ENCODE data around the gene MLX. TPM values are rescaled to one million over a fixed set of nuclear protein-coding genes. Genes with fewer than 3 reads are reported as not detected.
A peak's percentile ranks its signal among the peaks of the same experiment; 100 is the strongest.
"Not testable (repeated sequence)": the region's sequence is repeated elsewhere in the genome, so short reads cannot be mapped to it uniquely, and the experiment has no call there.

The MLX gene
- total RNA-seq, 1 experiment from 2014 or later = 37.5 TPM

- intact Hi-C loops (cut with micrococcal nuclease; ENCODE audit: unreplicated experiment) = loop anchor here (1.0 to 2.0 kb wide), 2 partner anchors 30 to 68 kb away; no protein-coding TSS in a partner anchor
- H3K27me3 ChIP-seq (replicated peaks; ENCODE audit: control insufficient read depth, insufficient read depth, low read length) = no peaks in the 10 kb centered on the region
- peak within 1 kb of the TSS; percentile 72 for H3K4me3 ChIP-seq (ENCODE audit: low read depth, low read length)
- H3K36me3 Mint-ChIP-seq (ENCODE audit: insufficient read depth, unreplicated experiment) = peaks cover 27% of the 10 kb centered on the region
- peak within 1 kb of the TSS; percentile 90 for H3K4me3 Mint-ChIP-seq (ENCODE audit: unreplicated experiment)
- BruUV-seq (replicated peaks) = no TSS peak
- peak; percentile 99 for DNase-seq
- no peaks in the 10 kb centered on the region for H3K27me3 Mint-ChIP-seq (ENCODE audit: insufficient read depth, unreplicated experiment)
- CTCF ChIA-PET = interaction anchor here (0.6 to 3.3 kb wide), 13 partner anchors 9 to 389 kb away, joined by 3 to 37 read pairs (median 4); partner anchors contain the start of genes BECN1, PLEKHH3, PSMC3IP and RPL27
- peaks cover 13% of the 10 kb centered on the region for H3K4me1 Mint-ChIP-seq (ENCODE audit: low read depth, unreplicated experiment)
- H3K4me1 ChIP-seq = peaks cover 6% of the 10 kb centered on the region; the same call in 1 of the 2 replicates
- no peaks in the 10 kb centered on the region for H3K9me3 Mint-ChIP-seq (ENCODE audit: unreplicated experiment)
- H3K36me3 ChIP-seq (ENCODE audit: control insufficient read depth, insufficient read depth, low read length) = no peaks in the 10 kb centered on the region
- no peaks in the 10 kb centered on the region for H3K9me3 ChIP-seq
- peak; percentile 21 to 51 for TF ChIP-seq CTCF (IDR thresholded peaks at IDR 0.05; ENCODE audit: insufficient read depth in 1 of 2, low read depth in 1 of 2, low read length in 1 of 2, severe bottlenecking in 1 of 2, unreplicated experiment in 1 of 2)
- H3K27ac Mint-ChIP-seq (ENCODE audit: unreplicated experiment) = peak within 1 kb of the TSS; percentile 77
- POLR2A ChIA-PET = interaction anchor here (0.6 to 3.2 kb wide), 20 partner anchors 9 to 760 kb away, joined by 3 to 26 read pairs (median 4); partner anchors contain the start of genes CAVIN1, EZH1, PLEKHH3 and PSMC3IP
These were observed 42.4 kb downstream of the MLX start, which contains the start of the genes RETREG3 and TUBG1 for GRCh38 chr17:42609182-42609813. RETREG3 (minus strand) TSS chr17:42609374; CDS start chr17:42609324, 50 bp downstream. TUBG1 (plus strand) TSS chr17:42609683; CDS start chr17:42609738, 55 bp downstream.

GRCh38 chr17:42609814-42610801 lies 43.2 kb downstream of the MLX start:
- not testable (repeated sequence) for H3K9me3 Mint-ChIP-seq (ENCODE audit: unreplicated experiment)
- BruUV-seq (replicated peaks) = TSS peak; percentile 65

GRCh38 chr17:42612013-42612412 lies 45.1 kb downstream of the MLX start:
- no peaks in the 10 kb centered on the region for H3K27me3 Mint-ChIP-seq (ENCODE audit: insufficient read depth, unreplicated experiment)
- intact Hi-C loops (cut with micrococcal nuclease; ENCODE audit: unreplicated experiment) = no loop called here
- no peak overlapping the region for H3K27ac Mint-ChIP-seq (ENCODE audit: unreplicated experiment)
- ChIA-PET CTCF (no interaction called here), POLR2A (interaction anchor here (0.6 kb wide), 1 partner anchor 15 kb away, joined by 3 read pairs; no protein-coding TSS in a partner anchor)
- Histone ChIP-seq H3K27me3 (replicated peaks; ENCODE audit: control insufficient read depth, insufficient read depth, low read length) (no peaks in the 10 kb centered on the region), H3K9me3 (no peaks in the 10 kb centered on the region), H3K36me3 (ENCODE audit: control insufficient read depth, insufficient read depth, low read length) (no peaks in the 10 kb centered on the region), H3K4me1 (peaks cover 6% of the 10 kb centered on the region; the same call in 1 of the 2 replicates), H3K4me3 (ENCODE audit: low read depth, low read length) (no peak overlapping the region)
- H3K36me3 Mint-ChIP-seq (ENCODE audit: insufficient read depth, unreplicated experiment) = peaks cover 41% of the 10 kb centered on the region
- BruUV-seq (replicated peaks) = no TSS peak
- no peak for DNase-seq
- no peaks in the 10 kb centered on the region for H3K9me3 Mint-ChIP-seq (ENCODE audit: unreplicated experiment)
- no peaks in the 10 kb centered on the region for H3K4me1 Mint-ChIP-seq (ENCODE audit: low read depth, unreplicated experiment)
- no peak overlapping the region for H3K4me3 Mint-ChIP-seq (ENCODE audit: unreplicated experiment)
- no peak for TF ChIP-seq CTCF (IDR thresholded peaks at IDR 0.05; ENCODE audit: insufficient read depth in 1 of 2, low read depth in 1 of 2, low read length in 1 of 2, severe bottlenecking in 1 of 2, unreplicated experiment in 1 of 2)

More at GRCh38 chr17:42609814-42610801, 43.2 kb downstream of the MLX start:
- peak overlapping the region; percentile 77 for H3K27ac Mint-ChIP-seq (ENCODE audit: unreplicated experiment)
- peak overlapping the region; percentile 72 for H3K4me3 ChIP-seq (ENCODE audit: low read depth, low read length)
- CTCF ChIA-PET = interaction anchor here (0.6 to 3.3 kb wide), 12 partner anchors 8 to 388 kb away, joined by 3 to 37 read pairs (median 4); partner anchors contain the start of genes BECN1, PLEKHH3, PSMC3IP and RPL27
- H3K4me1 ChIP-seq; H3K27me3 Mint-ChIP-seq (ENCODE audit: insufficient read depth, unreplicated experiment); H3K27me3 ChIP-seq (replicated peaks; ENCODE audit: control insufficient read depth, insufficient read depth, low read length); H3K9me3 ChIP-seq; H3K36me3 ChIP-seq (ENCODE audit: control insufficient read depth, insufficient read depth, low read length): not testable (repeated sequence)
- peaks cover 11% of the 10 kb centered on the region for H3K4me1 Mint-ChIP-seq (ENCODE audit: low read depth, unreplicated experiment)
- H3K4me3 Mint-ChIP-seq (ENCODE audit: unreplicated experiment) = peak overlapping the region; percentile 90
- peak in 1 of 2 experiments; percentile 48 for DNase-seq
- peaks cover 33% of the 10 kb centered on the region for H3K36me3 Mint-ChIP-seq (ENCODE audit: insufficient read depth, unreplicated experiment)
- POLR2A ChIA-PET = interaction anchor here (0.6 to 3.2 kb wide), 14 partner anchors 8 to 759 kb away, joined by 3 to 26 read pairs (median 5); partner anchors contain the start of genes CAVIN1, PLEKHH3, PSMC3IP and STAT3
- intact Hi-C loops (cut with micrococcal nuclease; ENCODE audit: unreplicated experiment) = loop anchor here (1.0 to 2.0 kb wide), 2 partner anchors 31 to 67 kb away; no protein-coding TSS in a partner anchor
